K562 (cell line): ENCODE measurements around the gene UBE2G2. TPM values are rescaled to one million over a fixed set of nuclear protein-coding genes. Genes with fewer than 3 reads are reported as not detected.

Experiments
- ATAC-seq: fragments of 200-7000 bp; cut with Tn5 transposase; 3 replicates; pipeline ENCODE4 v1.9.1; 2020; ENCODE audit warnings: moderate library complexity
- BruUV-seq: library from RNA; stranded (reverse); fragments of 400-500 nt; replicated peaks from 2 replicates; lab custom pipeline; 2021; lab: Mats Ljungman, UMichigan
- CTCF ChIA-PET: fragments of 300-600 bp; formaldehyde crosslinking; extraction: SDS; loops from one replicate; lab custom pipeline; 2021; ENCODE audit warnings: low intra/inter-chr PET ratio; lab: Yijun Ruan, JAX
- POLR2A ChIA-PET: fragments of 300-600, 350-650 bp; sonication (Branson Sonifier 250); formaldehyde crosslinking; extraction: SDS; loops from one replicate; lab custom pipeline; 2021; ENCODE audit warnings: antibody characterized with exemption, inconsistent platforms; lab: Yijun Ruan, JAX
- DNase-seq, 4 experiments: peaks; one replicate each; pipeline versions ENCODE4 v3.0.0 to v3.0.0-alpha.2; 2011 to 2018; ENCODE audit warnings: low spot score in 3 of 4, mixed read lengths in 3 of 4; ENCODE audit errors: extremely low read depth in 1 of 4
- FAIRE-seq: peaks from 2 replicates; lab custom pipeline; 2011; peaks lifted over from hg19 to GRCh38; lab: Jason Lieb, UNC
- H2AFZ ChIP-seq: 2 replicates; pipeline ENCODE4 v1.6.0; 2011; ENCODE audit warnings: low read depth, low read length, control low read depth, inconsistent platforms
- H3K27ac ChIP-seq: fragments of 200-600 bp; 3 replicates; pipeline ENCODE4 v1.8.0; 2011; ENCODE audit warnings: low read depth, mild to moderate bottlenecking, control low read depth, inconsistent platforms, low read length, moderate library complexity, mixed read lengths; ENCODE audit errors: extremely low read depth
- H3K27me3 ChIP-seq, 2 experiments: fragments of 300-600 bp in 1 of 2; 2 replicates in 1 of 2; 3 replicates in 1 of 2; pipeline versions ENCODE4 v1.6.0 to v1.8.0; 2011; ENCODE audit warnings: inconsistent platforms in 2 of 2, low read length in 2 of 2, mild to moderate bottlenecking in 1 of 2, mixed read lengths in 1 of 2, moderate library complexity in 1 of 2; ENCODE audit not compliant: control insufficient read depth in 2 of 2, insufficient read depth in 2 of 2
- H3K36me3 ChIP-seq: fragments of 300-600 bp; 3 replicates; pipeline ENCODE4 v1.8.0; 2011; ENCODE audit warnings: mild to moderate bottlenecking, low read length, inconsistent platforms; ENCODE audit not compliant: control insufficient read depth, insufficient read depth
- H3K4me1 ChIP-seq, 2 experiments: fragments of 200-600 bp in 1 of 2; replicated peaks in 1 of 2; 2 replicates in 1 of 2; 3 replicates in 1 of 2; pipeline versions ENCODE4 v1.5.1 to v1.8.0; 2011; ENCODE audit warnings: inconsistent platforms in 2 of 2, low read length in 2 of 2, mild to moderate bottlenecking in 1 of 2, mixed read lengths in 1 of 2, moderate library complexity in 1 of 2; ENCODE audit not compliant: control insufficient read depth in 2 of 2, insufficient read depth in 2 of 2
- H3K4me2 ChIP-seq: 2 replicates; pipeline ENCODE4 v1.6.1; 2011; ENCODE audit warnings: low read length, control low read depth, inconsistent platforms, mixed read lengths; ENCODE audit not compliant: insufficient read depth
- H3K4me3 ChIP-seq: fragments of 200-600 bp; sonication (generic), shearing (Covaris generic); 2 replicates; pipeline ENCODE4 v1.5.1; 2016; ENCODE audit warnings: control low read depth, inconsistent platforms
- H3K79me2 ChIP-seq: fragments of 200-600 bp; 3 replicates; pipeline ENCODE4 v1.8.0; 2011; ENCODE audit warnings: low read length, inconsistent platforms; ENCODE audit not compliant: control insufficient read depth, insufficient read depth
- H3K9ac ChIP-seq, 2 experiments: 2 replicates each; pipeline versions ENCODE4 v1.6.0 to v1.6.1; 2011; ENCODE audit warnings: low read depth in 2 of 2, low read length in 2 of 2, control low read depth in 1 of 2, inconsistent platforms in 1 of 2, mild to moderate bottlenecking in 1 of 2, mixed read lengths in 1 of 2; ENCODE audit not compliant: insufficient read depth in 1 of 2
- H3K9me1 ChIP-seq: one replicate; pipeline ENCODE4 v1.6.0; 2011; ENCODE audit warnings: inconsistent platforms, mild to moderate bottlenecking, low read length, moderate library complexity; ENCODE audit not compliant: control insufficient read depth, insufficient read depth
- H3K9me3 ChIP-seq: replicated peaks from 2 replicates; pipeline ENCODE4 v1.5.1; 2011; ENCODE audit warnings: low read depth, low read length, inconsistent platforms; ENCODE audit not compliant: control insufficient read depth, insufficient read depth
- H4K20me1 ChIP-seq: replicated peaks from 2 replicates; pipeline ENCODE4 v1.6.1; 2011; ENCODE audit warnings: low read length, inconsistent platforms, mixed read lengths; ENCODE audit not compliant: control insufficient read depth, insufficient read depth
- CTCF ChIP-seq, 3 experiments: IDR thresholded peaks in 2 of 3; conservative IDR thresholded peaks in 1 of 3; 2 replicates each; pipeline ENCODE4 v1.5.1; 2011 to 2012; ENCODE audit warnings: low read length in 3 of 3, mild to moderate bottlenecking in 3 of 3, control low read depth in 2 of 3, improper control_type of control experiment in 1 of 3, inconsistent platforms in 1 of 3, low read depth in 1 of 3, mixed read lengths in 1 of 3, moderate library complexity in 1 of 3; ENCODE audit not compliant: insufficient read depth in 2 of 3
- DEAF1 ChIP-seq: fragments of 450-650 bp; formaldehyde crosslinking; IDR thresholded peaks from 2 replicates; pipeline ENCODE4 v1.4.0; 2020; ENCODE audit warnings: mild to moderate bottlenecking, moderate library complexity
- EP400 ChIP-seq: fragments of 450-650 bp; IDR thresholded peaks from 2 replicates; pipeline ENCODE4 v1.6.1; 2017; ENCODE audit warnings: antibody characterized with exemption, mild to moderate bottlenecking, moderate library complexity
- HES1 ChIP-seq: fragments of 450-650 bp; IDR thresholded peaks from 2 replicates; pipeline ENCODE4 v1.6.1; 2016; ENCODE audit warnings: low read depth, mild to moderate bottlenecking, moderate library complexity
- JUN ChIP-seq, 2 experiments: sonication (generic) in 1 of 2; formaldehyde crosslinking in 1 of 2; IDR thresholded peaks; 2 replicates each; pipeline versions ENCODE4 v1.6.1 to v1.8.0; 2012 to 2022; ENCODE audit warnings: borderline replicate concordance in 2 of 2, mild to moderate bottlenecking in 2 of 2, improper control_type of control experiment in 1 of 2, low read depth in 1 of 2, low read length in 1 of 2, missing genetic modification reagents in 1 of 2
- JUND ChIP-seq, 2 experiments: IDR thresholded peaks; 2 replicates in 1 of 2; 3 replicates in 1 of 2; pipeline ENCODE4 v1.6.1; 2011; ENCODE audit warnings: borderline replicate concordance in 2 of 2, low read depth in 2 of 2, low read length in 2 of 2, improper control_type of control experiment in 1 of 2, missing biosample characterization in 1 of 2, missing genetic modification characterization in 1 of 2, missing genetic modification reagents in 1 of 2
- KAT8 ChIP-seq: fragments of 450-650 bp; IDR thresholded peaks from 2 replicates; pipeline ENCODE4 v1.6.1; 2016; ENCODE audit warnings: low read depth, mild to moderate bottlenecking
- MAFF ChIP-seq: IDR thresholded peaks from 2 replicates; pipeline ENCODE4 v1.6.1; 2012; ENCODE audit warnings: low read length, improper control_type of control experiment
- RAD21 ChIP-seq, 2 experiments: fragments of 250-450 bp in 1 of 2; fragments of 450-650 bp in 1 of 2; sonication (Bioruptor Pico) in 1 of 2; formaldehyde crosslinking in 1 of 2; IDR thresholded peaks in 1 of 2; conservative IDR thresholded peaks in 1 of 2; 2 replicates each; pipeline versions ENCODE4 v1.4.0 to v1.8.0; 2020 to 2022; ENCODE audit warnings: mild to moderate bottlenecking in 2 of 2, moderate library complexity in 1 of 2
- SMC3 ChIP-seq: conservative IDR thresholded peaks from 2 replicates; pipeline ENCODE4 v1.6.1; 2011; ENCODE audit warnings: low read depth, low read length, improper control_type of control experiment; ENCODE audit not compliant: insufficient read depth
- STAT5A ChIP-seq: IDR thresholded peaks from 2 replicates; pipeline ENCODE4 v1.6.1; 2012; ENCODE audit warnings: low read length, inconsistent platforms, borderline replicate concordance
- ZBTB17 ChIP-seq: fragments of 450-650 bp; formaldehyde crosslinking; IDR thresholded peaks from 2 replicates; pipeline ENCODE4 v1.4.0; 2020; ENCODE audit warnings: mild to moderate bottlenecking
- WGBS: fragments of 100-300 bp; shearing (Covaris generic); methylation state at CpG from one replicate; pipeline ENCODE4 v1.1.6; 2016; ENCODE audit warnings: low coverage, mixed read lengths; ENCODE audit not compliant: insufficient coverage; ENCODE audit errors: missing lambda C conversion rate; 5-methylcytosine and 5-hydroxymethylcytosine counted together
- in situ Hi-C: fragments of 300-500 bp; cut with MboI; formaldehyde crosslinking; loops from 4 replicates; pipeline ENCODE4 v1.15.0; 2018; ENCODE audit warnings: inconsistent platforms, mixed read lengths
- intact Hi-C: fragments of 100-400 bp; cut with micrococcal nuclease; formaldehyde crosslinking; loops from 2 replicates; pipeline ENCODE4 v1.14.2; 2022
- polyA plus RNA-seq, 8 experiments: library from polyadenylated mRNA; depleted of rRNA in 4 of 8; stranded (reverse) in 5 of 8; unstranded in 3 of 8; fragments of >200 nt; fragmentation: Nextera tagmentation in 2 of 8; fragmentation: Illumina TruSeq in 1 of 8; extraction: Ambion mirVana in 2 of 8; extraction: Trizol in 1 of 8; gene quantifications; 2 replicates each; pipeline versions ENCODE4 v1.2.1 to v1.2.3, GENCODE V29; 2011 to 2014; ENCODE audit warnings: inconsistent platforms in 1 of 8, missing spikeins in 1 of 8
- total RNA-seq, 7 experiments: library from RNA; depleted of rRNA in 6 of 7; stranded (reverse); fragments of >200 nt in 6 of 7; fragmentation: Illumina TruSeq in 2 of 7; extraction: Trizol in 2 of 7; gene quantifications; 2 replicates each; pipeline versions ENCODE4 v1.2.1 to v1.2.3, GENCODE V29; 2011 to 2021; ENCODE audit warnings: low replicate concordance in 1 of 7

The UBE2G2 gene
- total and polyA plus RNA-seq, 9 of the 15 experiments (the other 6 are each of a cell fraction or from before 2014, with no cell fraction given) = 47.5 to 225 (median 140) TPM

GRCh38 chr21:44800103-44800502, 1.5 kb downstream of the UBE2G2 start:
- no peaks in the 10 kb centered on the region for H3K9me1 ChIP-seq
- intact Hi-C loops (loop anchor here (2.0 to 5.0 kb wide), 3 partner anchors 47 to 133 kb away; no protein-coding TSS in a partner anchor), in situ Hi-C loops (no loop called here)
- H3K27ac ChIP-seq = no peak overlapping the region
- peak overlapping the region; percentile 95 for H3K4me2 ChIP-seq
- H3K9me3 ChIP-seq = no peaks in the 10 kb centered on the region; the same call in 1 of the 2 replicates
- ATAC-seq (0 out of 3 replicates have a peak, but pooled peaks have one; percentile 16), FAIRE-seq (peak; percentile 6), DNase-seq (peak in 2 of 4 experiments; percentile 39 to 76)
- peaks cover 85% of the 10 kb centered on the region for H3K79me2 ChIP-seq
- peaks cover 77% of the 10 kb centered on the region for H3K36me3 ChIP-seq
- no peak overlapping the region for H2AFZ ChIP-seq
- ChIA-PET POLR2A (interaction anchor here (0.7 to 5.5 kb wide), 6 partner anchors 9 to 213 kb away, joined by 3 to 25 read pairs (median 4); partner anchors contain the start of gene SUMO3), CTCF (interaction anchor here (0.7 to 1.4 kb wide), 6 partner anchors 46 to 340 kb away, joined by 3 to 5 read pairs (median 4); no protein-coding TSS in a partner anchor)
- BruUV-seq = no TSS peak
- H4K20me1 ChIP-seq = peaks cover 8% of the 10 kb centered on the region; the same call in 1 of the 2 replicates
- no peaks in the 10 kb centered on the region for H3K27me3 ChIP-seq
- H3K4me1 ChIP-seq = peaks cover 19 to 27% of the 10 kb centered on the region in 2 experiments
- WGBS = 30% methylated on average over 12 of the region's 12 CpGs
- peak overlapping the region; percentile 83 for H3K4me3 ChIP-seq
- peak overlapping the region; percentile 83 to 97; a peak in 2 of 4 replicates for H3K9ac ChIP-seq
- TF ChIP-seq HES1 (no peak), MAFF (no peak), KAT8 (no peak), JUND (IDR thresholded peaks at IDR 0.05; ENCODE audit: borderline replicate concordance, low read depth, low read length) (0 out of 2 replicates have a peak, but pooled peaks have one; percentile 5), JUND (tag; IDR thresholded peaks at IDR 0.05; ENCODE audit: borderline replicate concordance, low read depth, low read length) (no peak), SMC3 (peak; percentile 40), STAT5A (0 out of 2 replicates have a peak, but pooled peaks have one; percentile 13), JUN (IDR thresholded peaks at IDR 0.05; ENCODE audit: borderline replicate concordance, low read depth, low read length) (no peak), JUN (CRISPR knock-in tag; IDR thresholded peaks at IDR 0.05; ENCODE audit: borderline replicate concordance) (no peak), RAD21 (CRISPR knock-in tag; conservative IDR thresholded peaks at IDR 0.05 in 1 of 2, IDR thresholded peaks at IDR 0.05 in 1 of 2) (peak; percentile 58 to 62), DEAF1 (peak; percentile 60; the same call in 1 of the 2 replicates), CTCF (IDR thresholded peaks at IDR 0.05 in 2 of 3, conservative IDR thresholded peaks at IDR 0.05 in 1 of 3; ENCODE audit: insufficient read depth in 2 of 3, low read depth in 1 of 3, low read length in 3 of 3) (peak; percentile 57 to 72 (median 58)), ZBTB17 (CRISPR knock-in tag) (no peak), EP400 (no peak)
